Neuron (in vitro differentiated cells): ENCODE measurements around the gene PCDHGA1.

Experiments
- H2AFZ ChIP-seq: one replicate; pipeline ENCODE4 v1.6.1; 2013; ENCODE audit warnings: low read depth, mild to moderate bottlenecking, inconsistent platforms, low read length, moderate library complexity
- H3K27me3 ChIP-seq: one replicate; pipeline ENCODE4 v1.6.1; 2013; ENCODE audit warnings: low read length; ENCODE audit not compliant: insufficient read depth
- H3K36me3 ChIP-seq: one replicate; pipeline ENCODE4 v1.6.1; 2013; ENCODE audit warnings: low read length; ENCODE audit not compliant: insufficient read depth
- H3K4me1 ChIP-seq: one replicate; pipeline ENCODE4 v1.6.1; 2013; ENCODE audit warnings: low read length; ENCODE audit not compliant: insufficient read depth
- H3K4me3 ChIP-seq: 2 replicates; pipeline ENCODE4 v1.5.1; 2013; ENCODE audit warnings: mild to moderate bottlenecking, low read length, moderate library complexity
- H3K9me3 ChIP-seq: one replicate; pipeline ENCODE4 v1.6.1; 2013; ENCODE audit warnings: low read length

Gene PCDHGA1

DNA sequence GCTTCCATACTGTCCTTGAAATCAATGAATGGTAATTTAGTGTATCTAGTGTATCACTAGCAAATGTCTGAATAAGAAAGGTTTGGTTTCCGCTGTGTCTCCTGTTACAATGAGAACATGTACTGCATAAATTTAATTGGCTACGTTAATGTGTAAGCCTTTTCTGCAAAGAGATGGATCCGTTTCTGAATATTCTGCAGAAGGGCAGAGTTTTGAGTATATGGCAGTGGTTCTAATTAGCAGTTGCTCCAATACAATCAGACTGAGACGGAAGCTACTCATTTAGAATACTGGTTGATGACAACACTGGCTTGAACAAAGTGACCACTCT, 154.0 kb downstream of the PCDHGA1 start:
- Histone ChIP-seq H3K9me3 (peaks cover 36% of the 10 kb centered on the region), H2AFZ (no peak overlapping the region), H3K4me3 (peak overlapping the region; percentile 18), H3K4me1 (no peaks in the 10 kb centered on the region), H3K27me3 (no peaks in the 10 kb centered on the region), H3K36me3 (peaks cover 15% of the 10 kb centered on the region)

GRCh38 chr5:141484641-141485311, 154.5 kb downstream of the PCDHGA1 start, which contains the start of gene PCDHGC4:
PCDHGC4 (plus strand) TSS chr5:141485030; CDS start chr5:141485174, 144 bp downstream.
- peaks cover 16% of the 10 kb centered on the region for H3K36me3 ChIP-seq
- no peak within 1 kb of the TSS for H2AFZ ChIP-seq
- peaks cover 37% of the 10 kb centered on the region for H3K9me3 ChIP-seq
- H3K4me3 ChIP-seq = peak within 1 kb of the TSS; percentile 18
- H3K27me3 ChIP-seq = no peaks in the 10 kb centered on the region
- no peaks in the 10 kb centered on the region for H3K4me1 ChIP-seq

DNA sequence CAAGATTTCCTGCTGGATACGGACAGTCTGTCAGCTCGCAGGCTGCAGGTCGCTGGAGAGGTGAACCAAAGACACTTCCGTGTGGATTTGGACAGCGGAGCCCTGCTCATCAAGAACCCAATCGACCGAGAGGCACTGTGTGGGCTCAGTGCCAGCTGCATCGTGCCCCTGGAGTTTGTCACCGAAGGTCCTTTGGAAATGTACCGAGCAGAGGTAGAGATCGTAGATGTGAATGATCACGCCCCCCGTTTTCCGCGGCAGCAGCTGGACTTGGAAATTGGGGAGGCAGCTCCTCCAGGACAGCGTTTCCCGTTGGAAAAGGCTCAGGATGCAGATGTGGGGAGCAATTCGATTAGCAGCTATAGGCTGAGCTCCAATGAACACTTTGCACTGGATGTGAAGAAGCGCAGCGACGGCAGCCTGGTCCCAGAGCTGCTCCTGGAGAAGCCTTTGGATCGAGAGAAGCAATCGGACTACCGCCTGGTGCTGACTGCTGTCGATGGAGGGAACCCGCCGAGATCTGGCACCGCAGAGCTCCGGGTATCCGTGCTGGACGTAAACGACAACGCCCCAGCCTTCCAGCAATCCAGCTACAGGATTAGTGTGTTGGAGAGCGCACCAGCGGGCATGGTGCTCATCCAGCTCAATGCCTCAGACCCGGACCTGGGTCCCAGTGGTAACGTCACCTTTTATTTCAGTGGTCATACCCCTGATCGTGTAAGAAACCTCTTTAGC, 155.2 kb downstream of the PCDHGA1 start:
- no peaks in the 10 kb centered on the region for H3K27me3 ChIP-seq
- H3K4me1 ChIP-seq = no peaks in the 10 kb centered on the region
- no peak overlapping the region for H3K4me3 ChIP-seq
- H3K36me3 ChIP-seq = peaks cover 23% of the 10 kb centered on the region
- H2AFZ ChIP-seq = no peak overlapping the region
- H3K9me3 ChIP-seq = peaks cover 41% of the 10 kb centered on the region

GRCh38 chr5:141486091-141486490, 155.8 kb downstream of the PCDHGA1 start:
- H3K36me3 ChIP-seq = peaks cover 28% of the 10 kb centered on the region
- no peak overlapping the region for H2AFZ ChIP-seq
- H3K9me3 ChIP-seq = peaks cover 47% of the 10 kb centered on the region
- H3K4me3 ChIP-seq = no peak overlapping the region
- no peaks in the 10 kb centered on the region for H3K27me3 ChIP-seq
- H3K4me1 ChIP-seq = no peaks in the 10 kb centered on the region

GRCh38 chr5:141487131-141487530, 156.8 kb downstream of the PCDHGA1 start:
- Histone ChIP-seq H3K36me3 (peaks cover 32% of the 10 kb centered on the region), H3K27me3 (no peaks in the 10 kb centered on the region)

DNA sequence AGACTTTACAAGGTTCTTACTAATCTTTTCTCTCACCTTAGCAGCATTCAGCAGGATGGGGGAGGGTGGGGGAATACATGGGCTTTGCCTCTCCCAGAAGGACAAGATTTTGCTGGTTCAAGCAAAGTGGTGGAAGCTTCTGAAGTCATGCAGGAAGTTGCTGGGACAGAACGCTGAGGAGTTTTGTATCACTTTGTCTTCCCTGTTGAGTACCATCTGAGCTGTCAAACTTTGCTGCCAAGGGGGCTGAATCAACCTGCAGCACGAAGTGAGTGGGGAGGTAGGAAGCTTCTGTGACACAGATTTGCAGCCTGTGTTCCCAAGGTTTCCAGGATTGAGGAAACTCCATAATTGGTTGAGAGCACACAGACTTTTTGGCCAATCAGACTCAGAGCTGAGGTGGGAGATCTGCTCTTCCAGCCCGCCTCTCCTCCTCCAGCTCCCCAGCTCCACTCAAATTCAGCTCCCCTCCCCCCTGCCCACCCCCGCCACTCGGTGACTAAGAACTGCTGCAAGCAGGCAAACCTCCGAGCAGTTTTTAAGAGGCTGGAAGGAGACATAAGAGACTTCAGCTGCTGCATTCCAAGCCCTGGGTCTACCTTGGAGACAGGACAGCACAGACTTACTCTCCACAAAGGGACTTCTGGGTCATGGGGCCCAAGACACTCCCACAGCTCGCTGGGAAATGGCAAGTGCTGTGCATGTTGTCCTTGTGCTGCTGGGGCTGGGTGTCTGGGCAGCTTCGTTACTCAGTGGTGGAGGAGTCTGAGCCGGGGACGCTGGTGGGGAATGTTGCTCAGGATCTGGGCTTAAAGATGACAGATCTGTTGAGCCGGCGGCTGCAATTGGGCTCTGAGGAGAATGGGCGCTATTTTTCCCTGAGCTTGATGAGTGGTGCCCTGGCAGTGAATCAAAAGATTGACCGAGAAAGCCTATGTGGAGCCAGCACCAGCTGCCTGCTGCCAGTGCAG, 158.6 kb downstream of the PCDHGA1 start, which contains the start of gene PCDHGC5:
TSS of gene PCDHGC5 (plus strand) at position 491 of the 971 bp plus-strand sequence. CDS start at position 651, 160 bp downstream.
- H2AFZ ChIP-seq = no peak within 1 kb of the TSS
- peaks cover 32% of the 10 kb centered on the region for H3K36me3 ChIP-seq
- H3K9me3 ChIP-seq = peaks cover 56% of the 10 kb centered on the region
- peaks cover under 1% of the 10 kb centered on the region for H3K4me1 ChIP-seq
- H3K27me3 ChIP-seq = no peaks in the 10 kb centered on the region
- H3K4me3 ChIP-seq = no peak within 1 kb of the TSS

More at GRCh38 chr5:141487131-141487530, 156.8 kb downstream of the PCDHGA1 start:
- Histone ChIP-seq H3K4me1 (no peaks in the 10 kb centered on the region), H2AFZ (no peak overlapping the region), H3K9me3 (peaks cover 54% of the 10 kb centered on the region), H3K4me3 (no peak overlapping the region)

DNA sequence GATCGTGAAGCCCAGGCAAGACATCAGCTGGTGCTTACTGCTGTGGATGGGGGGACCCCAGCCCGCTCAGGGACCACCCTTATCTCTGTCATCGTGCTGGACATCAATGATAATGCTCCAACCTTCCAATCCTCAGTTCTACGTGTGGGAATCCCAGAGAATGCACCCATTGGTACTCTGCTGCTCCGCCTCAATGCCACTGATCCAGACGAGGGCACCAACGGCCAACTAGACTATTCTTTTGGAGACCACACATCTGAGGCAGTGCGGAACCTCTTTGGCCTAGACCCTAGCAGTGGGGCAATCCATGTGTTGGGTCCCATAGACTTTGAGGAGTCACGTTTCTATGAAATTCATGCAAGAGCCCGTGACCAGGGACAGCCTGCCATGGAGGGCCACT, 159.5 kb downstream of the PCDHGA1 start:
- Histone ChIP-seq H3K27me3 (no peaks in the 10 kb centered on the region), H3K4me1 (peaks cover 10% of the 10 kb centered on the region), H3K4me3 (no peak overlapping the region), H3K36me3 (peaks cover 32% of the 10 kb centered on the region), H2AFZ (no peak overlapping the region), H3K9me3 (peaks cover 54% of the 10 kb centered on the region)

- Histone ChIP-seq H3K9me3 (peaks cover 51% of the 10 kb centered on the region), H3K36me3 (peaks cover 27% of the 10 kb centered on the region), H3K27me3 (no peaks in the 10 kb centered on the region)
These were observed 160.0 kb downstream of the PCDHGA1 start for GRCh38 chr5:141490271-141490670.

GRCh38 chr5:141490771-141491170, 160.5 kb downstream of the PCDHGA1 start:
- Histone ChIP-seq H3K36me3 (peaks cover 25% of the 10 kb centered on the region), H3K27me3 (no peaks in the 10 kb centered on the region), H2AFZ (no peak overlapping the region), H3K4me3 (no peak overlapping the region), H3K4me1 (peaks cover 13% of the 10 kb centered on the region), H3K9me3 (peaks cover 46% of the 10 kb centered on the region)

More at GRCh38 chr5:141490271-141490670, 160.0 kb downstream of the PCDHGA1 start:
- H2AFZ ChIP-seq = no peak overlapping the region
- H3K4me3 ChIP-seq = no peak overlapping the region
- peaks cover 13% of the 10 kb centered on the region for H3K4me1 ChIP-seq

- Histone ChIP-seq H3K4me1 (peaks cover 13% of the 10 kb centered on the region), H3K9me3 (peaks cover 39% of the 10 kb centered on the region), H3K36me3 (peaks cover 21% of the 10 kb centered on the region), H3K27me3 (no peaks in the 10 kb centered on the region), H3K4me3 (no peak overlapping the region), H2AFZ (no peak overlapping the region)
These were observed 161.2 kb downstream of the PCDHGA1 start for GRCh38 chr5:141491323-141492167.

GRCh38 chr5:141492168-141492885, 162.0 kb downstream of the PCDHGA1 start:
- Histone ChIP-seq H3K9me3 (peaks cover 31% of the 10 kb centered on the region), H3K27me3 (no peaks in the 10 kb centered on the region), H2AFZ (no peak overlapping the region), H3K4me1 (peaks cover 13% of the 10 kb centered on the region), H3K4me3 (no peak overlapping the region), H3K36me3 (peaks cover 20% of the 10 kb centered on the region)
